Neural cell (in vitro differentiated cells): ENCODE measurements around the gene ST8SIA6.

ENCODE experiments used
- CTCF ChIP-seq: fragments of 450-650 bp; IDR thresholded peaks from 2 replicates; pipeline ENCODE4 v1.5.1; 2014; ENCODE audit warnings: antibody characterized with exemption, mild to moderate bottlenecking, moderate library complexity; ENCODE audit not compliant: poor library complexity, severe bottlenecking
- TAF1 ChIP-seq: IDR thresholded peaks from 2 replicates; pipeline ENCODE4 v1.6.1; 2012; ENCODE audit warnings: low read depth

GRCh38 chr10:17385066-17385465 is 69.3 kb downstream of the ST8SIA6 start:
- no peak for TF ChIP-seq CTCF
- no peak for TF ChIP-seq TAF1
